KMS-11 (cell line): ENCODE measurements around the gene CCDC158.
"Not testable (repeated sequence)": the region's sequence is repeated elsewhere in the genome, so short reads cannot be mapped to it uniquely, and the experiment has no call there.

Source experiments
- H2AFZ ChIP-seq: fragments of 200-600 bp; sonication (generic); 2 replicates; pipeline ENCODE4 v1.6.1; 2016; ENCODE audit warnings: antibody characterized with exemption, mixed run types, low read depth
- H3K27ac ChIP-seq: fragments of 200-600 bp; sonication (generic); 2 replicates; pipeline ENCODE4 v1.6.1; 2016; ENCODE audit warnings: mild to moderate bottlenecking, mixed run types
- H3K27me3 ChIP-seq: fragments of 200-600 bp; sonication (generic); 2 replicates; pipeline ENCODE4 v1.6.1; 2017; ENCODE audit warnings: mild to moderate bottlenecking, low read depth, mixed run types, moderate library complexity; ENCODE audit not compliant: insufficient read depth
- H3K36me3 ChIP-seq: fragments of 200-600 bp; sonication (generic); 2 replicates; pipeline ENCODE4 v1.6.1; 2017; ENCODE audit warnings: mild to moderate bottlenecking, mixed run types; ENCODE audit not compliant: insufficient read depth
- H3K4me1 ChIP-seq: fragments of 200-600 bp; sonication (generic); 2 replicates; pipeline ENCODE4 v1.6.1; 2016; ENCODE audit warnings: mild to moderate bottlenecking, low read depth, mixed run types; ENCODE audit not compliant: poor library complexity, severe bottlenecking
- H3K4me2 ChIP-seq: fragments of 200-600 bp; sonication (generic); 2 replicates; pipeline ENCODE4 v1.7.0; 2016; ENCODE audit warnings: mild to moderate bottlenecking, mixed run types
- H3K4me3 ChIP-seq: fragments of 200-600 bp; sonication (generic); IDR thresholded peaks from 2 replicates; pipeline ENCODE4 v1.6.1; 2017; ENCODE audit warnings: low read depth, low read length, mixed read lengths; ENCODE audit not compliant: insufficient read depth
- H3K79me2 ChIP-seq: fragments of 200-600 bp; sonication (generic); 2 replicates; pipeline ENCODE4 v1.6.1; 2016; ENCODE audit warnings: low read depth, mixed run types; ENCODE audit not compliant: insufficient read depth
- H3K9ac ChIP-seq: fragments of 200-600 bp; sonication (generic); 2 replicates; pipeline ENCODE4 v1.6.1; 2016; ENCODE audit warnings: mild to moderate bottlenecking, mixed run types
- H4K20me1 ChIP-seq: fragments of 200-600 bp; sonication (generic); 2 replicates; pipeline ENCODE4 v1.6.1; 2016; ENCODE audit warnings: mild to moderate bottlenecking, mixed run types; ENCODE audit not compliant: insufficient read depth
- CTCF ChIP-seq: fragments of 200-600 bp; sonication (generic); conservative IDR thresholded peaks from 2 replicates; pipeline ENCODE4 v1.6.1; 2017; ENCODE audit warnings: low read depth, mild to moderate bottlenecking, antibody characterized with exemption, low read length, moderate library complexity, mixed read lengths

Gene CCDC158

GRCh38 chr4:76298227-76298626 lies 122.7 kb downstream of the CCDC158 start:
- H3K27ac ChIP-seq: no peak overlapping the region; the same call in 1 of the 2 replicates
- H3K27me3 ChIP-seq: no peaks in the 10 kb centered on the region
- no peaks in the 10 kb centered on the region for H3K36me3 ChIP-seq
- TF ChIP-seq CTCF: no peak
- peaks cover 64% of the 10 kb centered on the region for H3K4me1 ChIP-seq
- no peaks in the 10 kb centered on the region for H4K20me1 ChIP-seq
- no peak overlapping the region for H2AFZ ChIP-seq
- peak overlapping the region; percentile 6 for H3K4me3 ChIP-seq
- H3K4me2 ChIP-seq: no peak overlapping the region
- H3K79me2 ChIP-seq: peaks cover 4% of the 10 kb centered on the region; the same call in 1 of the 2 replicates
- H3K9ac ChIP-seq: no peak overlapping the region

- no peaks in the 10 kb centered on the region for H4K20me1 ChIP-seq
- no peak overlapping the region for H3K9ac ChIP-seq
- H3K4me3 ChIP-seq: no peak overlapping the region
- no peaks in the 10 kb centered on the region for H3K27me3 ChIP-seq
- H3K36me3 ChIP-seq: no peaks in the 10 kb centered on the region
- no peak overlapping the region for H2AFZ ChIP-seq
- no peak overlapping the region for H3K4me2 ChIP-seq
- no peak overlapping the region for H3K27ac ChIP-seq
- peaks cover 4% of the 10 kb centered on the region; the same call in 1 of the 2 replicates for H3K79me2 ChIP-seq
- no peak for TF ChIP-seq CTCF
- peaks cover 47% of the 10 kb centered on the region for H3K4me1 ChIP-seq
Measured at GRCh38 chr4:76296286-76296820, 124.6 kb downstream of the CCDC158 start.

- peaks cover 22% of the 10 kb centered on the region for H3K4me1 ChIP-seq
- H3K9ac ChIP-seq: no peak overlapping the region
- H3K4me3 ChIP-seq: no peak overlapping the region
- no peak overlapping the region for H2AFZ ChIP-seq
- no peaks in the 10 kb centered on the region for H3K27me3 ChIP-seq
- H3K36me3 ChIP-seq: no peaks in the 10 kb centered on the region
- no peaks in the 10 kb centered on the region for H4K20me1 ChIP-seq
- H3K4me2 ChIP-seq: no peak overlapping the region
- TF ChIP-seq CTCF: no peak
- H3K27ac ChIP-seq: no peak overlapping the region
- H3K79me2 ChIP-seq: no peaks in the 10 kb centered on the region
Measured at GRCh38 chr4:76293772-76294171, 127.2 kb downstream of the CCDC158 start.

GRCh38 chr4:76292730-76293129 lies 128.2 kb downstream of the CCDC158 start:
- TF ChIP-seq CTCF: no peak
- H3K79me2 ChIP-seq: no peaks in the 10 kb centered on the region
- peaks cover 15% of the 10 kb centered on the region for H3K4me1 ChIP-seq
- H3K36me3 ChIP-seq: no peaks in the 10 kb centered on the region
- H3K4me2 ChIP-seq: no peak overlapping the region
- H2AFZ ChIP-seq: no peak overlapping the region
- H3K4me3 ChIP-seq: no peak overlapping the region
- no peaks in the 10 kb centered on the region for H4K20me1 ChIP-seq
- H3K27me3 ChIP-seq: no peaks in the 10 kb centered on the region
- no peak overlapping the region for H3K9ac ChIP-seq
- H3K27ac ChIP-seq: no peak overlapping the region

GRCh38 chr4:76287811-76288210 lies 133.1 kb downstream of the CCDC158 start:
- not testable (repeated sequence) for H3K4me2 ChIP-seq, H4K20me1 ChIP-seq, H3K79me2 ChIP-seq, H3K9ac ChIP-seq, H3K4me3 ChIP-seq, H2AFZ ChIP-seq, H3K36me3 ChIP-seq, H3K27me3 ChIP-seq, H3K27ac ChIP-seq, H3K4me1 ChIP-seq
